ENCODE results near the gene LIMD2.

LIMD2 gene

GRCh38 chr17:63649813-63650212 is 50.1 kb downstream of the LIMD2 start:
- TF ChIP-seq TAF1 (IDR thresholded peaks at IDR 0.05; ENCODE audit: borderline replicate concordance, insufficient read depth, low read length) (no peak), FOXP2 (optimal IDR thresholded peaks at IDR 0.05; ENCODE audit: borderline replicate concordance, extremely low read depth, extremely low read length, insufficient read depth) (no peak), POLR2AphosphoS5 (IDR thresholded peaks at IDR 0.05; ENCODE audit: low read depth, low read length) (no peak), REST (IDR thresholded peaks at IDR 0.05; ENCODE audit: insufficient read depth in 1 of 2, low read depth in 2 of 2, low read length in 2 of 2) (no peak), SIN3A (IDR thresholded peaks at IDR 0.05; ENCODE audit: borderline replicate concordance, insufficient read depth, low read length) (no peak)

GRCh38 chr17:63647936-63648335 is 52.0 kb downstream of the LIMD2 start:
- no peak for TF ChIP-seq POLR2AphosphoS5 (IDR thresholded peaks at IDR 0.05; ENCODE audit: low read depth, low read length)
- no peak for TF ChIP-seq FOXP2 (optimal IDR thresholded peaks at IDR 0.05; ENCODE audit: borderline replicate concordance, extremely low read depth, extremely low read length, insufficient read depth)
- TF ChIP-seq TAF1 (IDR thresholded peaks at IDR 0.05; ENCODE audit: borderline replicate concordance, insufficient read depth, low read length), result no peak
- TF ChIP-seq REST (IDR thresholded peaks at IDR 0.05; ENCODE audit: insufficient read depth in 1 of 2, low read depth in 2 of 2, low read length in 2 of 2), result no peak
- no peak for TF ChIP-seq SIN3A (IDR thresholded peaks at IDR 0.05; ENCODE audit: borderline replicate concordance, insufficient read depth, low read length)

GRCh38 chr17:63647065-63647725 is 52.7 kb downstream of the LIMD2 start:
- TF ChIP-seq FOXP2 (optimal IDR thresholded peaks at IDR 0.05; ENCODE audit: borderline replicate concordance, extremely low read depth, extremely low read length, insufficient read depth) (no peak), POLR2AphosphoS5 (IDR thresholded peaks at IDR 0.05; ENCODE audit: low read depth, low read length) (no peak), REST (IDR thresholded peaks at IDR 0.05; ENCODE audit: insufficient read depth in 1 of 2, low read depth in 2 of 2, low read length in 2 of 2) (no peak), SIN3A (IDR thresholded peaks at IDR 0.05; ENCODE audit: borderline replicate concordance, insufficient read depth, low read length) (no peak), TAF1 (IDR thresholded peaks at IDR 0.05; ENCODE audit: borderline replicate concordance, insufficient read depth, low read length) (no peak)

- TF ChIP-seq REST (IDR thresholded peaks at IDR 0.05; ENCODE audit: insufficient read depth in 1 of 2, low read depth in 2 of 2, low read length in 2 of 2) (no peak), POLR2AphosphoS5 (IDR thresholded peaks at IDR 0.05; ENCODE audit: low read depth, low read length) (no peak), FOXP2 (optimal IDR thresholded peaks at IDR 0.05; ENCODE audit: borderline replicate concordance, extremely low read depth, extremely low read length, insufficient read depth) (no peak), SIN3A (IDR thresholded peaks at IDR 0.05; ENCODE audit: borderline replicate concordance, insufficient read depth, low read length) (no peak), TAF1 (IDR thresholded peaks at IDR 0.05; ENCODE audit: borderline replicate concordance, insufficient read depth, low read length) (no peak)
Measured at GRCh38 chr17:63646488-63646806, 53.5 kb downstream of the LIMD2 start.

Measured in PFSK-1 (cell line).